GM19395 (cell line): Measurements from ENCODE around the gene PALD1.

Experiments used
- ATAC-seq: cut with Tn5 transposase; IDR thresholded peaks from one replicate; pipeline ENCODE4 v1.9.1; 2021; ENCODE audit warnings: mild to moderate bottlenecking, moderate library complexity; ENCODE audit not compliant: unreplicated experiment

Gene PALD1

GRCh38 chr10:70552586-70552985 is 74.0 kb downstream of the PALD1 start:
- ATAC-seq = no peak

DNA sequence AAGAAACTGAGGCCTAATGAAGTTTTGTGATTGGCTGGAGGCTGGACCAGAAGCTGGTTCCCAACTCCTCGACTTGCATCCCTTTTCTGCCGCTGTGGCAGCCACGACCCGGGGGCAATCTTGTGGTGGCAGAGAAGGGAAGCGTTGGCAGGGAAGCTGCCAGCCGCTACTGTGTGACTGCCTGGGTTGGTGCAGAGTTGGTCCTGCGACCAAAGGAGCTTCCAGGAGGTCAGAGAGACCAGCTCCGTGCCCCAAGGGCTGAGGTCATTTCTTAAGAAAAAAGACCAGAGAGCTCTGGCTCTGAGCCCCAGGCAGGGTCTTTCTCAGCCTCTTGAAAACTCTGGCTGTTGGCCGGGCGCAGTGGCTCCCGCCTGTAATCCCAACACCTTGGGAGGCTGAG is 76.8 kb downstream of the PALD1 start:
- ATAC-seq = no peak

DNA sequence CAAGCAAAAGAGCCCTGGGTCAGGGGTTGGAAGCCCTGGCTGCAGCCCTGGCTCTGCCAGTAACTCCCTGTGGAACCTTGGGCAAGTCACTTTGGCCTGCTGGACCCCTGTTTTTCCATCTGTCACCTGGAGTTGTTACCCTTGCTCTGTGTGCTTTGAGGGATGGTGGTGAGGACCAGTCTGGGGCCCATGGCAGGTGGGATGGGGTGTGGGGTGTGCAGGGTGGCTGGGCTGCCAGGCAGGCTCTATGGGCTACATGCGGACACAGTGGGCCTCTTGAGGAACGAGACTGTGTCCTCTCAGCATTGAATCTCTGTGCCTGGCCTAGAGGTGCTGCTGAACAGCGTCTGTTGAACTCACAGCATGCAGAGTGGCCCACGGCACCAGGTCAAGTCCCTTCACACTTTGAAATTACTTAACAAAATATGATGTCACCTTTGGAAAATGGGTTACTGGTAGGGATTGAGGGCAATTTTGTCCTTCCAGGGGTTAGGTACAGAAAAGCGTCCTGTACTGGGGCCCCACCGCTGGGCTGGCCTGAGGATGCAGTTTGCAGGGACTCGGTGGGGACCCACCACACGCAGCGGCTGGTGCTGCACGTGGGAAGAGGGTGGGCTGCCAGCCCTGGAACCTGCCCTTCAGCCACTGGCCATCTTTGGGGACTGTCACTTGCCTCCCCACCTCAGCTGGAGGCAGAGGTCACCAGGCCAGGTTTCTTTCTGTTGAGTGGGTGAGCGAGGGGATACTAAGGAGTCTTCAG is 78.7 kb downstream of the PALD1 start:
- no peak for ATAC-seq

DNA sequence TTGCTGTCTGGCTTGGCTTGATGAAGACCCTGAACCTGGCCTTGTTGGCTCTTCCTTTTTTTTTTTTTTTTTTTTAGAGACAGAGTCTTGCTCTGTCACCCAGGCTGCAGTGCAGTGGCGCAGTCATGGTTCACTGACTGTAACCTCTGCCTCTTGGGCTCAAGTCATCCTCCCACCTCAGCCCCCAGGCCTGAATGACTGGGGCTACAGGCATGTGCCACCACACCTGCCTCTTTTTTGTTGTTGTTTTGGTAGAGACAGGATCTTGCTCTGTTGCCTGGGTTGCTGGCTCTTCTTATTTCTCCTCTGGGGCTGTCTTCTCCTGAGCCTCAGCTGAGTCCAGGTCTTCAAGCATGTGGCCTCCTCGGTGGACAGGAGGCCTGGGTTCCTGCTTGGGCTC is 79.3 kb downstream of the PALD1 start:
- ATAC-seq = no peak

GRCh38 chr10:70558295-70558694 is 79.7 kb downstream of the PALD1 start:
- no peak for ATAC-seq

- peak; percentile 83 for ATAC-seq
Measured at GRCh38 chr10:70558871-70559810, 80.6 kb downstream of the PALD1 start.

GRCh38 chr10:70559861-70560260 is 81.3 kb downstream of the PALD1 start:
- ATAC-seq = no peak

DNA sequence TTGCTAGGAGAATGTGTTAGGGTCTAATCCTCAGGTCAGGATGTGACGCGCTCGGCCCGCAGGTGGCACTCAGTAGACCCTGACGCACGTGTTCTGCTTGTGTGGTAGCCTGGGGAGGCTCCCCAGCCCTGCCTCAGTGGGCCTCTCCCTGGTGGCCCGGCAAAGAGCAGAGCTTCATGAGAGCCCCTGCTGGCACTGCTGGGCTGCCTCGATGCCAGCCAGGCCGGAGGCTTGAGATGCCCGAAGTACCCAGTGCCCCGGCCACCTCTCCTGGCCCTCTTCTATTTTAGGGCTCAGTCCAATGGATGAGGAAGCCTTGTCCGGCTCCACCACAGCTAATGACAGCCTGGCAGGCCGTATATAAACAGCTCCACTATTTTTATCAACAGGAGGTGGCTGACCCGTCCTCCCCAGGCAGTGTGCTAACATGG is 82.0 kb downstream of the PALD1 start:
- no peak for ATAC-seq

GRCh38 chr10:70561070-70561469 is 82.5 kb downstream of the PALD1 start:
- ATAC-seq = no peak

GRCh38 chr10:70561558-70561957 is 83.0 kb downstream of the PALD1 start:
- no peak for ATAC-seq

GRCh38 chr10:70562036-70562755 is 83.6 kb downstream of the PALD1 start:
- no peak for ATAC-seq

GRCh38 chr10:70563230-70563629 is 84.7 kb downstream of the PALD1 start:
- ATAC-seq = no peak

GRCh38 chr10:70564113-70564725 is 85.7 kb downstream of the PALD1 start:
- no peak for ATAC-seq

- no peak for ATAC-seq
Measured at GRCh38 chr10:70564901-70565351, 86.4 kb downstream of the PALD1 start.

- no peak for ATAC-seq
Measured at GRCh38 chr10:70565556-70566514, 87.3 kb downstream of the PALD1 start.

- ATAC-seq = no peak
Measured at GRCh38 chr10:70566515-70567290, 88.1 kb downstream of the PALD1 start.

DNA sequence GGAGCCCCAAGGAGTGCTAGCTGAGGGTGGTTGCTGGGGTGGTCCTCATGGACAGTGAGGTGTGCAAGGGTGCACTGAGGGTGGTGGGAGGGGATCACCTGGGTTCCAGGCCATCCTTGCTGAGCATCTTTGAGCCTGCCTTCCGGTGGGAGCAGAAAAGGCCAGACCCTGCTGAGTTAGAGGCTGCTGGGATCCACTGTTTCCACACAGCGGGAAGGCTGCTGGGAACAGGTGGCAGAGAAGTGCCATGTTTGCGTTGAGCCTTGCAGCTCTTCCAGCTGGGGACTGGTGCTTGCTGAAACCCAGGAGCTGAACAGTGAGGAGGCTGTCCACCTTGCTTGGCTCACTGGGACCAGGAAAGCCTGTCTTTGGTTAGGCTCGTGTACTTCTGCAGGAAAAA is 89.0 kb downstream of the PALD1 start:
- ATAC-seq = no peak

- ATAC-seq = no peak
Measured at GRCh38 chr10:70568113-70568512, 89.5 kb downstream of the PALD1 start.
